Stomach (tissue), 9 donors: ENCODE data around the gene RABGAP1L. TPM values are rescaled to one million over a fixed set of nuclear protein-coding genes. Genes with fewer than 3 reads are reported as not detected.
"Not testable (repeated sequence)": the region's sequence is repeated elsewhere in the genome, so short reads cannot be mapped to it uniquely, and the experiment has no call there.

ENCODE experiments used
- DNase-seq, 2 donors: peaks; one replicate each; pipeline versions ENCODE4 v3.0.0 to v3.0.0-alpha.2; 2013 to 2019
- H3K27ac ChIP-seq, 5 donors: fragments of 200-600 bp in 4 of 5; sonication (generic) in 4 of 5; one replicate each; pipeline ENCODE4 v1.5.1; 2013 to 2019; ENCODE audit warnings: mild to moderate bottlenecking in 1 of 5, moderate library complexity in 1 of 5
- H3K27me3 ChIP-seq, 3 donors: fragments of 200-600 bp; sonication (generic); one replicate each; pipeline ENCODE4 v1.5.1; 2017 to 2019; ENCODE audit warnings: mixed run types in 1 of 3
- H3K36me3 ChIP-seq, 4 donors: fragments of 200-600 bp; sonication (generic); 1 replicate in 3 of 4; 2 replicates in 1 of 4; pipeline ENCODE4 v1.5.1; 2016 to 2019
- H3K4me1 ChIP-seq, 4 donors: fragments of 200-600 bp; sonication (generic); one replicate each; pipeline ENCODE4 v1.5.1; 2016 to 2019
- H3K4me3 ChIP-seq, 4 donors: fragments of 200-600 bp; sonication (generic) in 3 of 4; one replicate each; pipeline ENCODE4 v1.5.1; 2016 to 2019; ENCODE audit warnings: mild to moderate bottlenecking in 1 of 4
- H3K9me3 ChIP-seq, 4 donors: fragments of 200-600 bp; sonication (generic); one replicate each; pipeline ENCODE4 v1.5.1; 2016 to 2019
- CTCF ChIP-seq, 7 experiments: fragments of 450-650 bp in 4 of 7; fragments of 200-600 bp in 3 of 7; sonication (generic) in 3 of 7; IDR thresholded peaks; one replicate each; pipeline ENCODE4 v1.5.1; 2016 to 2019; ENCODE audit warnings: antibody characterized with exemption in 7 of 7, control low read depth in 2 of 7, mild to moderate bottlenecking in 1 of 7
- EP300 ChIP-seq: sonication (generic); formaldehyde crosslinking; IDR thresholded peaks from one replicate; pipeline ENCODE4 v1.6.1; 2017; ENCODE audit warnings: antibody characterized with exemption
- POLR2A ChIP-seq, 4 donors: fragments of 450-650 bp; IDR thresholded peaks; one replicate each; pipeline ENCODE4 v1.6.1; 2016; ENCODE audit warnings: antibody characterized with exemption in 4 of 4, control low read depth in 2 of 4, mild to moderate bottlenecking in 1 of 4, moderate library complexity in 1 of 4
- POLR2AphosphoS5 ChIP-seq, 3 donors: sonication (generic); formaldehyde crosslinking; IDR thresholded peaks; one replicate each; pipeline ENCODE4 v1.6.1; 2016; ENCODE audit warnings: antibody characterized with exemption in 3 of 3
- WGBS, 5 donors: extraction: QIAGEN DNeasy Blood & Tissue Kit in 3 of 5; methylation state at CpG; one replicate each; pipeline versions ENCODE4 v1.1.5 to v1.1.7; 2013 to 2018; 5-methylcytosine and 5-hydroxymethylcytosine counted together
- intact Hi-C: fragments of 100-400 bp; cut with DNase I; formaldehyde crosslinking; loops from one replicate; pipeline ENCODE4 v1.15.1; 2023; ENCODE audit warnings: low total_unique reads
- polyA plus RNA-seq, 3 donors: library from polyadenylated mRNA; stranded (reverse); fragments of 200-250 nt; gene quantifications; one replicate each; pipeline ENCODE4 v1.2.3, GENCODE V29; 2013
- total RNA-seq, 5 donors: library from RNA; depleted of rRNA; stranded (reverse); fragments of >200 nt; gene quantifications; one replicate each; pipeline versions ENCODE4 v1.1.0 to v1.2.3, GENCODE V29; 2014 to 2016
- donor health status: healthy with polysubstance abuse.
- donor health status: Bipolar disorder and iron deficiency.
- donor health status: healthy.

RABGAP1L gene
- total and polyA plus RNA-seq, 8 donors, result 14.2 to 238 (median 57.9) TPM

GRCh38 chr1:174301295-174302077 is 142.2 kb downstream of the RABGAP1L start:
- Histone ChIP-seq H3K27me3 (no peaks in the 10 kb centered on the region), H3K4me1 (no peaks in the 10 kb centered on the region), H3K4me3 (no peak overlapping the region), H3K27ac (no peak overlapping the region), H3K36me3 (peaks cover 0 to 28% (median 20%) of the 10 kb centered on the region in 4 donors), H3K9me3 (peaks cover 0 to 16% (median 10%) of the 10 kb centered on the region in 4 donors)
- TF ChIP-seq CTCF (IDR thresholded peaks at IDR 0.05) (no peak), POLR2A (IDR thresholded peaks at IDR 0.05) (no peak), POLR2AphosphoS5 (IDR thresholded peaks at IDR 0.05) (no peak), EP300 (no peak)
- no peak for DNase-seq
- WGBS, 5 donors, result 87 to 97% (median 96%) methylated on average over 3 to 5 of the region's 5 CpGs
- intact Hi-C loops, result no loop called here

- Histone ChIP-seq H3K27me3 (no peaks in the 10 kb centered on the region), H3K27ac (no peak overlapping the region), H3K4me3 (no peak overlapping the region), H3K4me1 (no peaks in the 10 kb centered on the region), H3K36me3 (peaks cover 0 to 36% (median 25%) of the 10 kb centered on the region in 4 donors), H3K9me3 (peaks cover 0 to 36% (median 15%) of the 10 kb centered on the region in 4 donors)
- intact Hi-C loops, result no loop called here
- no peak for DNase-seq
- TF ChIP-seq EP300, result no peak
- no peak for TF ChIP-seq POLR2A (IDR thresholded peaks at IDR 0.05)
These were observed 149.3 kb downstream of the RABGAP1L start for GRCh38 chr1:174308604-174309003.

DNA sequence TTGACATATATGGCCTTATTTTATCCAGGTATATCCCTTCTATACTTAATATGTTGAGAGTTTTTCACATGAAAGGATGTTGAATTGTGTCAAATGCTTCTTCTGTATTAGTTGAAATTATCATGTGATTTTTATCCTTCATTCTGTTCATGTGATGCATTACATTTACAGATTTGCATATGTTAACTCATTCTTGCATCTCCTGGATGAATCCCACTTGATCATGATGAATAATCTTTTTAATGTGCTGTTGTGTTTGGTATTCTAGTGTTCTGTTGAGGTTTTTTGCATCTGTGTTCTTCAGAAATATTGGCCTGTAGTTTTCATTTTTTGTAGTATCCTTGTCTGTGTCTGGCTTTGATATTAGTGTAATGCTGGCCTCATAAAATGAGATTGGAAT is 150.2 kb downstream of the RABGAP1L start:
- no peaks in the 10 kb centered on the region for H3K27me3 ChIP-seq
- intact Hi-C loops, result no loop called here
- no peak for TF ChIP-seq POLR2AphosphoS5 (IDR thresholded peaks at IDR 0.05)
- H3K4me1 ChIP-seq, result no peaks in the 10 kb centered on the region
- no peak for DNase-seq
- peaks cover 1 to 45% (median 16%) of the 10 kb centered on the region in 4 donors for H3K9me3 ChIP-seq
- H3K4me3 ChIP-seq, result no peak overlapping the region
- no peak overlapping the region for H3K27ac ChIP-seq
- peaks cover 0 to 35% (median 25%) of the 10 kb centered on the region in 4 donors for H3K36me3 ChIP-seq

DNA sequence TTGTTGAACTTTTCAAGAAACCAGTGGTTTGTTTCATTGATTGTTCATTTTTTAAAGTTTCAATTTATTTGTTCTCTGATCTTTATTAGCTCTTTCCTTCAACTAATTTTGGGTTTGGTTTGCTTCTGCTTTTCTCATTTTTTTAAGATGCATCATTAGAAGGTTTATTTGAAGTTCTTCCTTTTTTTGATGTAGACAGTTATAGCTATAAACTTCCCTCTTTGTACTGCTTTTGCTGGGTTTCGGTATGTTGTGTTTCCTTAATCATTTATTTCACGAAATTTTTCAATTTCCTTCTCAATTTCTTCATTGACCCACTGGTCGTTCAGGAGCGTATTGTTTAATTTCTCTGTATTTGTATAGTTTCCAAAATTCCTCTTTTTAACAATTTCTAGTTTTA is 155.1 kb downstream of the RABGAP1L start:
- Histone ChIP-seq H3K36me3 (peaks cover 0 to 39% (median 17%) of the 10 kb centered on the region in 4 donors), H3K4me3 (no peak overlapping the region), H3K4me1 (no peaks in the 10 kb centered on the region), H3K27ac (no peak overlapping the region), H3K9me3 (peaks cover 6 to 48% (median 28%) of the 10 kb centered on the region in 4 donors), H3K27me3 (no peaks in the 10 kb centered on the region)
- intact Hi-C loops, result no loop called here
- TF ChIP-seq EP300, result no peak
- 92 to 97% (median 93%) methylated on average over 4 of the region's 4 CpGs for WGBS, 5 donors
- no peak for DNase-seq

DNA sequence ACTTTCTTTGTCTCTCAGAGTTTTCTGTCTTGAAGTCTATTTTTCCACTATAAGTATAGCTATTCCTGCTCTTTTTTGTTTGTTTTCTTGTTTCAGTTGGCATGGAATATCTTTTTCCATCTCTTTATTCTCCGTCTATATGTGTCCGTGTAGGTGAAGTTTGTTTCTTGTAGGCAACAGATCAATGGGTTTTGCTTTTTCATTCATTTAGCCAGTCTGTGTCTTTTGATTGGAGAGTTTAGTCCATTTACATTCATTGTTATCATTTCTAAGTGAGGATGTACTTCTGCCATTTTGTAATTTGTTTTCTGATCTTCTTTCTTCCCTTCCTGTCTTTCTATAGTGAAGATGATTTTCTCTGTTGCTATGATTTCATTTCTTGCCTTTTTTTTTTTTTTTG is 155.9 kb downstream of the RABGAP1L start:
- Histone ChIP-seq H3K27me3 (no peaks in the 10 kb centered on the region), H3K4me3 (no peak overlapping the region), H3K36me3 (peaks cover 0 to 44% (median 17%) of the 10 kb centered on the region in 4 donors), H3K9me3 (peaks cover 6 to 49% (median 27%) of the 10 kb centered on the region in 4 donors), H3K27ac (no peak overlapping the region), H3K4me1 (no peaks in the 10 kb centered on the region)
- intact Hi-C loops, result no loop called here
- TF ChIP-seq POLR2A (IDR thresholded peaks at IDR 0.05), result no peak
- no peak for TF ChIP-seq POLR2AphosphoS5 (IDR thresholded peaks at IDR 0.05)
- TF ChIP-seq CTCF (IDR thresholded peaks at IDR 0.05), result no peak
- TF ChIP-seq EP300, result no peak
- WGBS, 5 donors, result 94 to 98% (median 98%) methylated on average over 2 of the region's 2 CpGs
- DNase-seq, result no peak

GRCh38 chr1:174320897-174321296 is 161.6 kb downstream of the RABGAP1L start:
- H3K4me1 ChIP-seq, H3K4me3 ChIP-seq, H3K27ac ChIP-seq, H3K27me3 ChIP-seq, intact Hi-C loops, DNase-seq: not testable (repeated sequence)
- Histone ChIP-seq H3K36me3 (peaks cover 3 to 47% (median 30%) of the 10 kb centered on the region in 4 donors), H3K9me3 (peaks cover 0 to 41% (median 20%) of the 10 kb centered on the region in 4 donors)
- 89 to 99% (median 98%) methylated on average over 3 of the region's 3 CpGs for WGBS, 5 donors
